Measurements from ENCODE around the gene MYO18A.

The MYO18A gene

GRCh38 chr17:29036584-29036983 is 143.6 kb downstream of the MYO18A start:
- no peak for DNase-seq (ENCODE audit: low read depth in 4 of 4, low spot score in 1 of 4)

GRCh38 chr17:29034510-29034909 is 145.7 kb downstream of the MYO18A start:
- no peak for DNase-seq (ENCODE audit: low read depth in 4 of 4, low spot score in 1 of 4)

DNA sequence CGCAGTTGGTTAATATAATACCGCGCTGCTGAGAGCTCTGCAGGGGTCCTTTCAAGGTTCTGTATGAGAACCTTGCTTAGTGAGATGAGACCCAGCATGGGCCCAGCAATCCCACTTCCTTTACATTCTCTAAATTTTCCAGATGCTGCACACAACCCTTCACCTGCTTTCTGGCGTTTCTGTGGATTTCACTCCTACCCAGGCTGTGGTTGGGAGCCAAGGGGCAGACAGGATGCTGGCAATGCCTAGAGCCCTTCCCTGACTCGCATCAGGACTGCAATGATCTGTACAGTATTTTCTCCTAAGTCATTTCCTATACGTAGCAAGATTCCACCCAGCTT is 147.4 kb downstream of the MYO18A start:
- DNase-seq (ENCODE audit: low read depth in 4 of 4, low spot score in 1 of 4): no peak

DNA sequence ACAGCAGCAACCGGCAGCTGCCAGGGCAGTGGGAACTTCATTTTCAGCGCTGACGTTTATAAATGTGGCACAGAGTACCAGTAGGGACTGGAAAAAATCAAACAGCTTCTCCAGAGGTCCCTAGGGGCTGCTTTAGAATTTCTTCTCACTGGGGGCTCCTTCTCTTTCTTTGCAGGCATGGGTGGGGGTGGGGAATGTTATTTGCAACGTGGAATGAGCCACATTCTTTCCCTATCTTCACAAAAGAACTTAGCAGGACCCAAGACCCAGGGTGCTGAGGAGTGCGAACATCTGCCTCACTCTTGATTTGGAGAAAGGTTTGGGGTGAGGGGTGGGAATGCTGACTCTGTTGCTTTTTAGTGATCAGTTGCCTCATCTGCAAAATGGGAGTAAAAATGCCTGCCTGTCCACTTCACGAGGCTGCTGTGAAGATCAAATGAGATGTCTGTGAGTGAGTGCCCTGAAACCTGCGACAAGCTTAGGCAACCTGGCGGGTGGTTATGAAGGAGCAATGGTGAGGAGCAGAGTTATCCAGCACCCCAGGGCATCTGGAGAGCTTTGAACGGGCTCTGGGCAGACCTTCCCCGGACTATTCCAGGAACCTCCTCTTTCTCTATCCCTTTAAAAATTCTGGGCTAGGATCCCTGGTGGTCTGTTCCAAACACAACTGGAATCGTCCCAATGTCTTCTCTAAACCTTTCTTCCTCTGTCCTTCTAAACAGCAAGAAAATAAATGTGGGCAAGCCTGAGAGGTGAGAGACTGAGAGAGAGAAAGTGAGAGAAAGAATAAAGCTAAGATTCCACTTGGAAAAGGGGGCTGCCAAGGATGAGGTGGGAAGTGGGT is 148.0 kb downstream of the MYO18A start:
- DNase-seq (ENCODE audit: low read depth in 4 of 4, low spot score in 1 of 4): no peak

- DNase-seq (ENCODE audit: low read depth in 4 of 4, low spot score in 1 of 4): no peak
Measured at GRCh38 chr17:29031488-29031887, 148.7 kb downstream of the MYO18A start.

- no peak for DNase-seq (ENCODE audit: low read depth in 4 of 4, low spot score in 1 of 4)
Measured at GRCh38 chr17:29024316-29024952, 155.8 kb downstream of the MYO18A start.

DNA sequence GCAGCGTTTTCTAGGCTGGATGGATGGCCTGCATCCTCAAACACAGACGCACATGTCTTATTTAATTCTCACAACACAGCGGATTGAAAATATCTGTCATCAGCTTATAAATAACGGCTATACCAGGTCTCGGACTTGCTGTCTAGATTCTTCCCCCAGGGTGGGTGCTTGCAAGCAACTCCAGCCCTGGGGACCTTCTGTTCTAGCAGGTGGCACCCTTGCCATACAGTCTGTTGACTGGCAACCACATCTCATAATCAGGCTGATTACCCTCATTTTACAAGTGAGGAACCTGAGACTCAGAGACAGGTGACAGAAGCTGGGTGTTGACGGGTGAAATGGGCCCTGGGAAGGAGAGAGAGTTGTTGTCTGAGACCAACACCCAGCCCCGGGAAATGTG is 158.1 kb downstream of the MYO18A start:
- DNase-seq (ENCODE audit: low read depth in 4 of 4, low spot score in 1 of 4): no peak

DNA sequence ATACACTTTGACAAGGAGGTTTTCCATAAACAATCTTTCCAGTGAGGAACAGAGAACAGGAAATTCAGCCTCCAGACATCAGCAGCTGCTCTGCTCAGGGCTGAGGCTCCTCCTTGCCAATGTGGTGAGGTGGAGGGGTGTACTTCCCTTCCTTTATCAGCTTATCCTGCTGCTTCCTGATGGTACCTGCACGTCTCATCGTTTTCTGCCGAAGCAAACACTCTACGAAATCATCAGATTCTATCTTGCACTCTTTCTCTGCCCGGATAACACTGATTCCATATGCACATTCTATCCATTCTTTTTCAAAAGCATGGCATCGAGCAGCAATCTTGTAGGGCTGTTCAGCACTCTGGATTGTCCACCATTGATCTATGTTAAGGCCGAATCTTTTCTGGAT is 159.0 kb downstream of the MYO18A start:
- no peak for DNase-seq (ENCODE audit: low read depth in 4 of 4, low spot score in 1 of 4)
